GM21529 (cell line): ENCODE measurements around the gene IFI27L1.
A peak's percentile ranks its signal among the peaks of the same experiment; 100 is the strongest.

Source experiments
- ATAC-seq: cut with Tn5 transposase; IDR thresholded peaks from one replicate; pipeline ENCODE4 v1.9.1; 2021; ENCODE audit not compliant: unreplicated experiment

IFI27L1 gene

DNA sequence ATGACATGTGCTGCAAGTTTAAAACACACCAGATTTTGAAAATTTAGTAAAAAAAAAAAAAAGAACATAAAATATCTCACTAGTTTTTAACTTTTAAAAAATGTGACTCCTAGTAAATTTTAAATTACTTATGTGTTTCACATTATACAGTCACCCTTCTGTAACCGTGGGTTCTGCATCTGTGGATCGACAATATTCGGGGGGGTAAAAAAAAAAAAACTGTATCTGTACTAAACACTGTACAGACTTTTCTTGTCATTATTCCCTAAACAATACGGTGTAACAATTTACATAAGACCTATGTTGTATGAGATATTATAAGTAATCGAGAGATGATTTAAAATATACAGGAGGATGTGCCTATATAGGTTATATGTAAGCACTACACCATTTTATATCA lies 3.3 kb upstream of the IFI27L1 start:
- no peak for ATAC-seq

DNA sequence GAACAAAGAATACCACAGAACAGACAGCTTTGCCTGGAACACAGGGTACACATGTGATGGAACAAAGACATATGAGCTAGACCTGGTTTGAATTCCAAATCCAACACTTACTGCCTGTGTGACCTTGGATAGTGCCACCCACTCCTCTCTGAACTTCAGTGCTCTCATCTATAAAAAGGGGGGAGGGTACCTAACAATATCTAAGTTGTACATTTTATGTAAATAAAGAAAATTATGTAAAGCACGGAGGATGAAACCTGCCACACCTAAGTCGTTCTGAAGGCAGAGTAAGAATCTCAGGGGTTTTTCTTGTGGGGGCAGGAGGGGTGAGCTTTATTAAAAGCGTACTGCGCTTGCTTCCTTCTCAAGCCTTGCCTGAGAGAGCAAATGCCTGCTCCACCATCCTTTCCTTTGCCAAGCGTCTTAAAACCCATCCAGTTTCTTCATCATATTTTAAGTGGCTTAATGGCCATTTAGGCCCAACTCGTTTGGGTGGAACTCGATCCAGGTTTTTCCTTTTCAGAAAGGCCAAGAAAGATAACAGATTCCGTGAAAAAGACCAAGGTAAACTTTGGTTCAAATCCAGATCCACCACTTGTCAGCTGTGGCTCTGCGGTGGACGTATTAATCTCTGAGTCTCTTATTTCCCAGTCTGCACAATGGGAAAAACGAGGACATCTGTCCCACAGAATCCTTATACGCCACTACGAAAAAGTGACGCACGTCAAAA lies 1.1 kb upstream of the IFI27L1 start:
- no peak for ATAC-seq

DNA sequence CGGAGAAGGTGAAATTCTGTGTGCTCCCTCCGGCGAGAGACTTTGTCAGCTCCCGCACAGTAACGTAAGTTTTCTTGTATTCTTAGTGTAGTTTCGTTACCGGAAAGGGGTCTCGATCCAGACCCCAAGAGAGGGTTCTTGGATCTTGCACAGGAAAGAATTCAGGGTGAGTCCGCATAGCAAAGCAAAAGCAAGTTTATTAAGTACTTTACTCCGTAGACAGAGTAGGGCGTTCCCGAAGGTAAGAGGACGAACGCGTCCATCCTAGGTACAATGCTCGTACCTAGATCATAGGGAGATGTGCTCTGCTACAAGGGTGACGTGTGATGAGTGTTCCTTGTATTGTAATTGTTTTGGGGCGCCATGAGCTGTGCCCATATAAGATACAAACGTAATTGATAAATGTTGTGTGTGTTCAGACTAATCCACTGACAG lies 293 bp downstream of the IFI27L1 start:
- peak; percentile 21 for ATAC-seq

DNA sequence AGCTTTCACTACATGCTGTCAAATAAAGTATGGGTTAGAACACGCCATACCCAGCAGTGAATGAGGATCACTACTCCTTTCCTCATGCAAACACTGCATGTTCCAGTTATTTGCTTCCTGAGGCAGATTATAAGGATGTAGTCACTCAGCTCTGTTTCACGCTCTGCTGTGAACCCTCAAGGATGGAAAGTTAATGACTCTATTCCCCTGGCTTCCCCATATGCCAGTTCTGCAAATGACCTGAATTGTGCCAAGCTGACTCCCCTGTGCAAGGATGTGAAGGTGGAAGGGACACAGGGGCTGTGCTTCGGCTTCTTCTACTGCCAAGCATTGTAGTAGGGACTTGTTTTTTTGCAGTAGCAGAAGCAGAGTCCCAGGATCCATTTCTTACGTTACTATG lies 6.8 kb downstream of the IFI27L1 start:
- no peak for ATAC-seq

DNA sequence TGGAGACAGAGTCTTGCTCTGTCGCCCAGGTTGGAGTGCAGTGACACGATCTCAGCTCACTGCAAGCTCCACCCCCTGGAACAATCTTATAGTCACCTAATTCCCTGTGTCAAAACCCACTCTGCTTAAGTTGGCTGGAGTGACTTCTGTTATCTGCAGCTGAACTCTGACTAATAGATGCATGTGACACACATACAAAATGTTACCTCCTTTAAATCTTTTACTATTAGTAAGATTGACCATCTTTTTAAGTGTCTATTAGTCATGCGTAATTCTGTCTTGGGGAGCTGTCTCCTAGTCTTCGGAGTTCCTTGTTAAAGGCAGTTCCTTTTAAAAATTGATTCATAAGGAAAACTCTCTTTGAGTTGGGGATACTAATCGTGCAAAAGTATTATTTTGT lies 7.4 kb downstream of the IFI27L1 start:
- no peak for ATAC-seq

DNA sequence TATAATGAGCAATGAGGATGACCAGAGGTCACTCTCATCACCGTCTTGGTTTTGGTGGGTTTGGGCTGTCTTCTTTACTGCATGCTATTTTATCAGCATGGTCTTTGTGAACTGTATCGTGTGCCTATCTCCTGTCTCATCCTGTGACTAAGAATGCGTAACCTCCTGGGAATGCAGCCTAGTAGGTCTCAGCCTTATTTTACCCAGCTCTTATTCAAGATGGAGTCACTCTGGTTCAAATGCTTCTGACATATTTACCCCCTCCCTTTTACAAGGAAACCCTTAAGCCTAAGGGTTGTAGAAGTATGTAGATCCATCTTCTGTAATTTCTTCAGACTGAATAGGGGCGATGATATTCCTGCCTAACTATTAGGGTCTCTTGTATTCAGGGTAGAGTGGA lies 8.4 kb downstream of the IFI27L1 start:
- ATAC-seq, result no peak

DNA sequence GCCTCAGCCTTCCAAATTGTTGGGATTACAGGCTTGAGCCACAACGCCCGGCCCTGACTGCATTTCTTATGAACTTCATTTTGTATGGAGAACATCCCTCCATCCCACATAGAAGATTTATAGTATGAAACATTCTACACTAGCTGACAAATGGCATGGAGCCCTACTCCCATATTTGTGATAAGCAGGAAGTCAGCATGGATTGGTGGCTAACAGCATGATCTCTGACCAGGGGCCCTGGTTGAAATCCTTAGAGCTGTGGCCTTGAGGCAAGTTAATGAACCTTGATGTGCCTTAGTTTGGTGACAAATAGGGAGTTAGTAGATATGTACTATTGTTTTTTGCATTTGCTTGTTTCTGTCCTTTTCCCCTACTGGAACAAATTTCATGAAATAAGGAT lies 12.3 kb downstream of the IFI27L1 start:
- no peak for ATAC-seq

DNA sequence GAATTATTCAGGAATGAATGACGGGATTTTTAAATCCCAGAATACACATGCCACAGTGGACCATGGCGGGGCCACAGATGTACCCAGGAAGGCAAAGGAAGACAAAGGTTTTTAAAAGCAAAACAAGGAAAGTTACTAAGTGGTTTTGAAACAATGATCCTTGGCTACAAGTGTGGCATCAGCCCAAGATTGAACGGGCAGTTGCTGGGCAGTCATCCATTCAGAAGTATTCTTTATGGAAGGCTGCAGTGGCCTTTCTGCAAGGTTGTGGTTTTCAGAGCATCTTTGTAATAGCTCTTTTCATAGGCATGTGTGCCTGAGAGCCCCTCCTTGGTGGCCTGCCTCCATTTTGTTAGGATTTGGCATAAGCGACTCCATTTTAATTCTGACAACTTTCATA lies 16.0 kb downstream of the IFI27L1 start:
- no peak for ATAC-seq

DNA sequence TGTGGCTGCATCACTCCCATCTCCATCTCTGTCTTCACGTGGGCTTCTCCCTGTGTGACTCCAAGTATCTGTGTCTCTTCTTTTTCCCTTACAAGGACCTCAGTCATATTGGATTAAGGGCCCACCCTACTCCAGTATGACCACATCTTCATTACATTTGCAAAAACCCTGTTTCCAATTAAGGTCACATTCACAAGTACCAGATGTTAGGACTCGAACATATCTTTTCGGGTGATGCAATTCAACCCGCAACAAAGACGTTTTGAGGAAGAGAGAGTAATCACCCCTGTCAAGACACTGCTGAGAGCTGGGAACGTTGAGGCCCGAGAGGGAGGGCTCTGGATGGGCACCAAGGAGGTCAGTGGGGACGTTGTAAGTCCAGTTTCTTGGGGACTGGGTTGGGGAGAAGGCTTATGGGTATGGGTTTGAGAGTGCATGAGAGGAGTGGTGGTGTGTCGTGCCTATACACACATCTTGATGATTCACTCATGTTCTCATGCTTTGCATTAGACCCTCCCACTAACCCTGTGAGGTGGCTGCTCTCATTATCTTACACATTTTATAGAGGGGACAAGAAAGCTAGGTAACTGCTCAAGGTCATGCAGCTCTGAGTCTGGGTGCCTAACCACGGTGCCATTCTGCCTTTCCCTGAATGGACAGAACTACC lies 17.3 kb downstream of the IFI27L1 start:
- no peak for ATAC-seq

DNA sequence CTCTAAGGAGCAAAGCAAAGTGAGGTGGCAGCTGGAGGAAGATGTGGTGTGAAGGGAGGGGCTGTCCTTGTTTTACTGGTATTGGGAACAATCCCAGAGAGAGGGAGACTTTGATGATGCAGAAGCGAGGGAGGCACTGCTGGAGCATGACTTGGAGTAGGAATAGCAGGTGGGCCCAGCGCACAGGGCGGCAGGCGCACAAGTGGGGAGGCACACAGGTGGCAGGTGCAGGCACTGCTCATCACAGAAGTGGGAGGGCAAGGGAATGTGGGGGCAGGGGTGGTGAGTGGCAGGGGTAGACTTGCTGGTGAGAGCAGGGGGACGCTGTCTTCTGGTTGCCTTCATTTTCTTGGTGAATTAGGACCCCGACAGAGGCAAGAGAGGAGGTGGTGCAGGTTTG lies 17.9 kb downstream of the IFI27L1 start:
- ATAC-seq, result no peak

DNA sequence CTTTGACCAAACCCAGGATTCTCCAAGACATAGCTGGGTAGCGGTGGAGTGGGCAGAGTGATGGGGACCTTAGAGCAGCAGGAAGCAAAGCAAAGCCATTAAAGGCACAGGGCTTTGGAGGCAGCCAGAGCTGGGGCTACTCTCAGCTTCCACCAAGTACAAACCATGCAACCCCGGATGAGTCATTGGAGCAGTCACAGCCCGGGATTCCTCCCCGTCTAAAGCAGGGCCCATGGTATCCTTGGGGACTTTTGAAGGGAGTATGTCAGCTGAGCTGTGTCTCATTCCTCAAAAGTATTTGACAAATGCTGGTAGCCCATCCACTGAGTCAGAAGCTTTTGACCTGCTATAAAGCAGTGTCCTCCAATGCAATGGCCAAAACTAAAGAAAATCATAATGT lies 19.7 kb downstream of the IFI27L1 start:
- no peak for ATAC-seq

DNA sequence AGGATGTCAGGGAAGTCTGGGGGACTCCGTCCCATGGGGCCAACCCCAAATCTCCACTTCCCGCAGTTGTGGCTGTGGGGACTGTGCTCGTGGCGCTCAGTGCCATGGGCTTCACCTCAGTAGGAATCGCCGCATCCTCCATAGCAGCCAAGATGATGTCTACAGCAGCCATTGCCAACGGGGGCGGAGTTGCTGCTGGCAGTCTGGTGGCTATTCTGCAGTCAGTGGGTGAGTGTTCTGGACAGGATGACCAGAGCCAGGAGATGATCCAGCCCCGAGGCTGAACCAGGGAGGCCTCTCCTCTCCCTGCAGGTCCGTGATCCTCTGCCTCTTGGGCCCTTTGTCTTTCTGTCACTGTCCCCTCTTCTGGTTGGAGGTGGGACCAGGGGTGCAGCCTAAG lies 20.6 kb downstream of the IFI27L1 start:
- no peak for ATAC-seq

DNA sequence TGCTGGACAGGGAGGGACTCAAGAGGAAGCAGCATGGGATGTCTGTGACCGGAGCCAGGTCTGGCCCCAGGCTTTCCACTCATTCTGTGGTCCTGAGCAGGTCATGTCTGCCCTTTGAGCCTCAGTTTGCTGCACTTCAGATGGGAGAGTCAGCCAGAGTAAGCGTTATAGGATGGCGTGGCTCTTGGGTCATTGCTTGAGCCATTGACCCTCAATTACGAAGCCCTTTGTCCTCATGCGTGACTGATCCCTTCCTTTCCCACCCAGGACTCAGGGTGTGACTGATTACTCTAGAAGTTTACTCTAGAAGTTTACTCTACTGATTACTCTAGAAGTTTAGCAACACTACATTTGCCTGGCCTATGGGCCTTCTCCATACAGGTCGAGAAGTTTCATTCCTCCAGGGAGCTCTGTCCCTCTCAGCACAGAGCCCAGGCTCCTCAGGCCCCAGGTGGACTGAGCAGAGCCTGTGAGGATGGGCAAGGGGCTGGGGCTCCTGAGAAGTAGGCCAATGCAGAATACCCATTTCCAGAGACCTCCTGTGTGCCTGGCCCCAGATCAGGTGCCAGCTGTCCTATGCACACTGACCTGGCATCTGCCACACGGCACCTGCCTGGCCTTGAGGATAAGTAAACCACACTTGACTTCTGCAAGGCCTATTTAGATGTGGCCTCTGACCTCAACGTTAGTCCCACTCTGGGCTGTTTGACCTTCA lies 21.8 kb downstream of the IFI27L1 start:
- ATAC-seq, result no peak

DNA sequence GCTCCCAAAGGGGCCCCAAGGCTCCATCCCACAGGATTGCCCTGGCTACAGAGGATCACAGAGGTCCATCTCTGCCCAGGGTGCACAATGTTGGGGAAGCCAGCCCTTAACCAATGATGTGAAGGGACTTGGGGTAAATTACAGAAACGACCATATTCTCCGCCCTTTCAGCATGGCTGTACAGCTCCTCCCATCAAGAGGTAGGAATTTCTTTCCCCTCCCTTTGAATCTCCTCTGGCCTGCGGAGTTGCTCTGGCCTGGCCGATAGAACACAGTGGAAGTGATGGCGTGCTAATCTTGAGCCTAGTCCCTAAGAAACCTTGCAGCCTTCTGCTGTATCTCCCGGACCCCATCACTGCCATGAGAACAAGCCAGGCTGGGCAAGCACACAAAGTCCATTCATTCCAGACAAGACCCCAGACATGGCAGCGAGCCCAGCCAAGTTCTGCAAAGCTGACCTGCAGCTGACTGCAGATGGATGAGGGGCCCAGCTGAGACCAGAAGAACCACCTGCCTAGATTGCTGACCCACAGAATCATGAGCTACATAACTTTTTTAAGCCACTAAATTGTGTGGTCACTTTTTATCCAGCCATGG lies 22.5 kb downstream of the IFI27L1 start:
- no peak for ATAC-seq

DNA sequence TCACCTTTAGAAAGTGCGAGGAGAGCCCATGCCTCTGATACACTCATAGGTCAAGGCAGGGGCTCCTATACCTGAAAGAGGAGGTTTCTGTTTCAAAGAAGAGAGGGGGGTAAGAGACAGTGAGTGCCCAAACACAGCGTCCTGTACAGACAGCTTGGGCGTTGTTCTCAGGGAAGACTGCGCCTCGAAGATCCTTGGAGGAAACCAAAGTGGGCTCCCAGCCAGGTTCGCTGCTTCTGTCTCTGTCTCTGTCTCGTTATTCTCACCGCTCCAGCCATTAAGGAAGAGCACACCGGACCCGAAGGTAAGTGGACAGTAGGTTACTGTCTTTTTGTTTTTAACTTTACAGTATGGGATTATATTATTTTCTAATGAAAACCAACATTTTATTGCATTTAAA lies 23.6 kb downstream of the IFI27L1 start:
- ATAC-seq, result no peak

DNA sequence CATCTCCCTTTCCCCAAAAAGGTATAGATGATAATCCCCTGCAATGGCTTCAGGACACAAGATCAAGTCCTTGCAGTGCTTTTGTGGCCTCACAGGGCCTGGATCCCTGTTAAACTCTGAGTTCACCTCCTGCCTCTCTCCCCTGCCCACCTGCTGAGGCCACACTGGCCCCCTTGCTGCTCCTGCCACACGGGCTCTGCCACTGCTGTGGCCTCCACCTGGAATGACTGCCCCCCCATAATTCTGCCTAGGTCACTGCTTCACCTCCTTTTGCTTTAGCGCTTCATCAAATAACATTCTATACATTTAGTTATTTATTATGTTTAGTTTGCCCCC lies 28.8 kb downstream of the IFI27L1 start:
- no peak for ATAC-seq

DNA sequence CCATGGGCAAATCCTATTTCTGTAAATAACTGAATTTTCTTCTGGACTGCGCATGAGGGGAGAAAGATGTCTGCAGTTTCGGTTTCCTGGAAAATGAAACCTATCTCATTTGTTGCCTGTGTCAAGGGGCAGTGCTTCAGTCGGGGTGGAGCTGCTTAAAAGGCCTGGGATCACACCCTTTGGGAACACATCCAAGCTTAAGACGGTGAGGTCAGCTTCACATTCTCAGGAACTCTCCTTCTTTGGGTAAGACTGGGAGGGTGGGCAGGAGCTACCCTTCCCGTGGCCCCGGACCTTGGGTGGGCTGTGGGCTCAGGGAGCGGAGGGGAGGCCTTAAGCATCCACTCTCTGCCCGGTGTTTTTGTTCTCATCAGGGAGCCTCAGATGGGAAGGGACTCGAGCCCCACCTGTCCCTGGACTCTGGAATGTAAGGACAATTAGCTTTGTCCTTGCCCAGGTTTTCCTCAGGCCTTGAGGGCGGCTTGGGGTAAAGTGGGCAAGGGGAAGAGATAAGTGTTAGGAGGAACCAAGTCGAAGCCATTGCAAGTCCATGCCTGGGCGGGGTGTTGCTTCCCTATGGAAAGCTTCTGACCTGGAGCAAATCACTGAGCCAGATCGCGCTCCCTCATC lies 29.6 kb downstream of the IFI27L1 start, which contains the start of gene IFI27:
Gene IFI27, plus strand, starts transcription at position 185 of the 630 bp plus-strand sequence.
- no peak for ATAC-seq

DNA sequence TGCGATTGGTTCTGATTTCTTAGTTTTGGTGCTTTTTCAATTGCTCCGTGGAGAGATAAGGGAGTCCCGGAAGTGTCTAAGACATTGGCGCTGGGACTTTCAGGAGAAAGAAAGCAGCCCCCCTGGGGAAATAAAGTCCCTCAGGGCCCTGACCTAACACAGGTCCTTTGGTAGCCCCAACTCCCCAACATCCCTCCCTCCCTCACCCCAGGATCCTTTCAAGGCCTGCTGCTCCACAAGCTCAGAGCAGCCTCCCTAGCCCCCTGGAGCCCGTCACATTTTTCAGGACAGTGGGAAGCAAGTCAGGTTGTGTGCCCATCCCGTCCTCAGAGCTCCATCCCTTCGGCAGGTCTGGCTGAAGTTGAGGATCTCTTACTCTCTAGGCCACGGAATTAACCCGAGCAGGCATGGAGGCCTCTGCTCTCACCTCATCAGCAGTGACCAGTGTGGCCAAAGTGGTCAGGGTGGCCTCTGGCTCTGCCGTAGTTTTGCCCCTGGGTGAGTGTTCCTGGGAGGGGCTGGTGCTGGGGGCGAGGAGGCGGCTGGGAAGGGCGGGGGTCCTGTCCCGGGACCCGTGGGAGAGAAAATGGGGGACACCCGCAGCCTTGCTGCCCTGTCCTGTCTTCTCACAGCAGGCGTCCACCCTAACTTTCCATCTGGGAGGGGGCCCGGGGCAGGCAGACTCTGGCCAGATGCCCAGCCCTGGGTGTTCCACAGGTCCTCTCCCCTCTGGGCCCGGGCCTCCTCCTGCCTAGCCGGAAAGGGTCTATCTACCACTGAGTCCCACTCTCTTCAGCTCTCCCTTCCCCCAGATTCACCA lies 30.4 kb downstream of the IFI27L1 start:
- ATAC-seq, result no peak

DNA sequence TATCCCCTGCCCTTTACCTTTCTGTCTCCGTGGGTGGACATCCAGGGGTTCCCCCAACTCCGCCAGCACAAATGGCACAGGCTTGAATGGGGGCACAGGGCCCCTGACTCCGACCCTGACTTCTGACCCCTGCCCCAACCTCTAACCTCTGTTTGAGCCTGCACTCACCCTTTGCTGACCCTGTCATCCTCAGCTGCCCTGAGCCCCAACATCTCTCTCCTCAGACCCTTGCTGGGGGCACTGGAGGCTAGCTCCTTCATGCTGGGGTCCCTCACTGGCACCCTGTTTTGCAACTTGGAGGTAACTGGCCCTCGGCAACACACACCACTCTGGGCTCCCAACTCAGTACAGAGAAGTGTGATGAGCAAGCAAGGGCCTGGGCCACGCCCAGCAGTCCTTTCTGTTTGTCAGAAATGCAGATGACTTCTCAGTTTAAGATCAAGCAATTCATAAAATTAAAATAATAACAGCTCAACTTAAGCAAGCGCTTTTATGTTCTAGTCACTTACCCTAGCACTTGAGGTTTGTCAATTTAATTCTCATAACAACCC lies 31.5 kb downstream of the IFI27L1 start:
- ATAC-seq, result no peak

DNA sequence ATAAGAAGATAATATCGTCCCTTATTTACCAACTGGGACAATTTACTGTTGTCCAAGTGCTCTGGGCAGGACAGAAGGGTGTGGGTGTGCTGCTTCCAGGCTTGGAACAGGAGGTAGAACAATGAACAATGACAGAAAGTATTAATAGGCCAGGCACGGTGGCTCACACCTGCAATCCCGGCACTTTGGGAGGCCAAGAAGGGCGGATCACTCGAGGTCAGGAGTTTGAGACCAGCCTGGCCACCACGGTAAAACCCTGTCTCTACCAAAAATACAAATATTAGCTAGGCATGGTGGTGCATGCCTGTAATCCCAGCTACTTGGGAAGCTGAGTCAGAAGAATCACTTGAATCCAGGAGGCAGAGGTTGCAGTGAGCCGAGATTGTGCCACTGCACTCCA lies 32.0 kb downstream of the IFI27L1 start:
- no peak for ATAC-seq
